ENCODE results near the gene CCIN.
A peak's percentile ranks its signal among the peaks of the same experiment; 100 is the strongest.

CCIN gene

GRCh38 chr9:36154331-36154952 is 14.7 kb upstream of the CCIN start:
- Histone ChIP-seq H3K4me2 (ENCODE audit: low read length, poor library complexity, severe bottlenecking) (no peak overlapping the region), H3K4ac (ENCODE audit: low read depth in 1 of 2, low read length in 2 of 2) (peak overlapping the region; percentile 1 to 67), H3K9ac (ENCODE audit: low read length) (peak overlapping the region; percentile 86), H2BK12ac (ENCODE audit: low read length in 2 of 2) (no peak overlapping the region), H3K14ac (ENCODE audit: low read length in 2 of 2) (no peak overlapping the region), H2BK120ac (ENCODE audit: low read depth, low read length) (peak overlapping the region; percentile 42), H3K36me3 (ENCODE audit: control insufficient read depth in 1 of 2, insufficient read depth in 2 of 2, low read depth in 1 of 2, low read length in 2 of 2) (peaks cover 10 to 23% of the 10 kb centered on the region in 2 experiments), H3K79me1 (replicated peaks; ENCODE audit: low read length, poor library complexity, severe bottlenecking) (peaks cover 2% of the 10 kb centered on the region), H2AFZ (ENCODE audit: low read depth, low read length) (peak overlapping the region; percentile 7), H3K27ac (ENCODE audit: low read length, poor library complexity, severe bottlenecking) (peak overlapping the region; percentile 44), H3K23ac (ENCODE audit: low read length in 2 of 2) (no peak overlapping the region), H3K27me3 (ENCODE audit: control insufficient read depth in 1 of 2, insufficient read depth in 1 of 2, low read length in 2 of 2) (no peaks in the 10 kb centered on the region), H3K4me3 (ENCODE audit: insufficient read depth in 1 of 2, low read depth in 1 of 2, low read length in 2 of 2) (peak overlapping the region in 1 of 2 experiments; percentile 4), H3K4me1 (ENCODE audit: control insufficient read depth, insufficient read depth, low read depth, low read length) (peaks cover 24% of the 10 kb centered on the region), H2BK5ac (ENCODE audit: low read depth, low read length, poor library complexity, severe bottlenecking) (no peak overlapping the region), H4K91ac (ENCODE audit: low read length) (peak overlapping the region; percentile 18), H4K8ac (ENCODE audit: low read length) (peak overlapping the region; percentile 35), H2BK15ac (ENCODE audit: low read depth, poor library complexity, severe bottlenecking) (peak overlapping the region; percentile 12), H2AK5ac (ENCODE audit: low read length, severe bottlenecking) (no peak overlapping the region), H3K18ac (ENCODE audit: low read depth in 1 of 2, low read length in 2 of 2) (peak overlapping the region in 1 of 2 experiments; percentile 26), H3K9me3 (ENCODE audit: control insufficient read depth, low read length) (peaks cover 3% of the 10 kb centered on the region)
- DNase-seq: peak; percentile 96
- 8% methylated on average over 9 of the region's 11 CpGs for WGBS

GRCh38 chr9:36156116-36156515 is 13.1 kb upstream of the CCIN start:
- no peaks in the 10 kb centered on the region for H3K27me3 ChIP-seq (ENCODE audit: control insufficient read depth in 1 of 2, insufficient read depth in 1 of 2, low read length in 2 of 2)
- H3K18ac ChIP-seq (ENCODE audit: low read depth in 1 of 2, low read length in 2 of 2): no peak overlapping the region
- no peak overlapping the region for H3K4me3 ChIP-seq (ENCODE audit: insufficient read depth in 1 of 2, low read depth in 1 of 2, low read length in 2 of 2)
- peaks cover 15% of the 10 kb centered on the region for H3K4me1 ChIP-seq (ENCODE audit: control insufficient read depth, insufficient read depth, low read depth, low read length)
- H3K79me1 ChIP-seq (replicated peaks; ENCODE audit: low read length, poor library complexity, severe bottlenecking): peaks cover 2% of the 10 kb centered on the region
- H2BK15ac ChIP-seq (ENCODE audit: low read depth, poor library complexity, severe bottlenecking): no peak overlapping the region
- H3K23ac ChIP-seq (ENCODE audit: low read length in 2 of 2): no peak overlapping the region
- no peak overlapping the region for H3K14ac ChIP-seq (ENCODE audit: low read length in 2 of 2)
- H2BK5ac ChIP-seq (ENCODE audit: low read depth, low read length, poor library complexity, severe bottlenecking): no peak overlapping the region
- no peak overlapping the region for H2BK120ac ChIP-seq (ENCODE audit: low read depth, low read length)
- no peak overlapping the region for H3K4me2 ChIP-seq (ENCODE audit: low read length, poor library complexity, severe bottlenecking)
- no peak overlapping the region for H4K8ac ChIP-seq (ENCODE audit: low read length)
- peaks cover 3% of the 10 kb centered on the region for H3K9me3 ChIP-seq (ENCODE audit: control insufficient read depth, low read length)
- no peak overlapping the region for H2AK5ac ChIP-seq (ENCODE audit: low read length, severe bottlenecking)
- 97% methylated on average over 3 of the region's 6 CpGs for WGBS
- H3K4ac ChIP-seq (ENCODE audit: low read depth in 1 of 2, low read length in 2 of 2): no peak overlapping the region
- no peak overlapping the region for H4K91ac ChIP-seq (ENCODE audit: low read length)
- H3K27ac ChIP-seq (ENCODE audit: low read length, poor library complexity, severe bottlenecking): no peak overlapping the region
- H2BK12ac ChIP-seq (ENCODE audit: low read length in 2 of 2): no peak overlapping the region
- no peak for DNase-seq
- H2AFZ ChIP-seq (ENCODE audit: low read depth, low read length): no peak overlapping the region
- peaks cover 10 to 13% of the 10 kb centered on the region in 2 experiments for H3K36me3 ChIP-seq (ENCODE audit: control insufficient read depth in 1 of 2, insufficient read depth in 2 of 2, low read depth in 1 of 2, low read length in 2 of 2)
- H3K9ac ChIP-seq (ENCODE audit: low read length): no peak overlapping the region

GRCh38 chr9:36158122-36158521 is 11.1 kb upstream of the CCIN start:
- Histone ChIP-seq H3K14ac (ENCODE audit: low read length in 2 of 2) (no peak overlapping the region), H4K91ac (ENCODE audit: low read length) (no peak overlapping the region), H2BK12ac (ENCODE audit: low read length in 2 of 2) (no peak overlapping the region), H3K9me3 (ENCODE audit: control insufficient read depth, low read length) (peaks cover 3% of the 10 kb centered on the region), H3K9ac (ENCODE audit: low read length) (peak overlapping the region; percentile 65), H3K18ac (ENCODE audit: low read depth in 1 of 2, low read length in 2 of 2) (no peak overlapping the region), H4K8ac (ENCODE audit: low read length) (no peak overlapping the region), H2BK15ac (ENCODE audit: low read depth, poor library complexity, severe bottlenecking) (no peak overlapping the region), H3K27me3 (ENCODE audit: control insufficient read depth in 1 of 2, insufficient read depth in 1 of 2, low read length in 2 of 2) (no peaks in the 10 kb centered on the region), H3K4me3 (ENCODE audit: insufficient read depth in 1 of 2, low read depth in 1 of 2, low read length in 2 of 2) (no peak overlapping the region), H2AK5ac (ENCODE audit: low read length, severe bottlenecking) (no peak overlapping the region), H3K4me1 (ENCODE audit: control insufficient read depth, insufficient read depth, low read depth, low read length) (peaks cover 17% of the 10 kb centered on the region), H3K4me2 (ENCODE audit: low read length, poor library complexity, severe bottlenecking) (no peak overlapping the region), H3K36me3 (ENCODE audit: control insufficient read depth in 1 of 2, insufficient read depth in 2 of 2, low read depth in 1 of 2, low read length in 2 of 2) (peaks cover 3 to 10% of the 10 kb centered on the region in 2 experiments), H3K79me1 (replicated peaks; ENCODE audit: low read length, poor library complexity, severe bottlenecking) (no peaks in the 10 kb centered on the region), H2BK120ac (ENCODE audit: low read depth, low read length) (no peak overlapping the region), H3K4ac (ENCODE audit: low read depth in 1 of 2, low read length in 2 of 2) (no peak overlapping the region), H2BK5ac (ENCODE audit: low read depth, low read length, poor library complexity, severe bottlenecking) (no peak overlapping the region), H2AFZ (ENCODE audit: low read depth, low read length) (no peak overlapping the region), H3K23ac (ENCODE audit: low read length in 2 of 2) (no peak overlapping the region), H3K27ac (ENCODE audit: low read length, poor library complexity, severe bottlenecking) (no peak overlapping the region)
- no peak for DNase-seq
- WGBS: 100% methylated on average over 2 of the region's 2 CpGs

DNA sequence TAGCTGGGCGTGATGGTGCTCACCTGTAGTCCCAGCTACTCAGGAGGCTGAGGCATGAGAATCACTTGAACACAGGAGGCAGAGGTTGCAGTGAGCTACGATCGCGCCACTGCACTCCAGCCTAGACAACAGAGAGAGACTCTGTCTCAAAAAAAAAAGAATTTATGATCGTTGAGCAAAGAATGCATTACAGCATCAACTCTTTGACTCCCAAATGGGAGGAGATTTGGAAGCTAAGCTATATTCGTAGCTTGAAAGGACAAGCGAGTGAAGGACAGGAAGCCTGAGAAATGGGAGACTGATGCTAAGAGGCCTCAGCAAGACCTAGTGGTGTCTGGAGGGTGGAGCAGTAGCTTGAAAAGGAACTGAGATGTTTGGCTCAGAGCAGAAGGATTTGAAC is 10.3 kb upstream of the CCIN start:
- Histone ChIP-seq H3K4me2 (ENCODE audit: low read length, poor library complexity, severe bottlenecking) (no peak overlapping the region), H2BK12ac (ENCODE audit: low read length in 2 of 2) (no peak overlapping the region), H3K27me3 (ENCODE audit: control insufficient read depth in 1 of 2, insufficient read depth in 1 of 2, low read length in 2 of 2) (no peaks in the 10 kb centered on the region), H2AFZ (ENCODE audit: low read depth, low read length) (no peak overlapping the region), H3K4me1 (ENCODE audit: control insufficient read depth, insufficient read depth, low read depth, low read length) (peaks cover 22% of the 10 kb centered on the region), H3K9ac (ENCODE audit: low read length) (peak overlapping the region; percentile 65), H3K18ac (ENCODE audit: low read depth in 1 of 2, low read length in 2 of 2) (no peak overlapping the region), H3K36me3 (ENCODE audit: control insufficient read depth in 1 of 2, insufficient read depth in 2 of 2, low read depth in 1 of 2, low read length in 2 of 2) (peaks cover 3 to 10% of the 10 kb centered on the region in 2 experiments), H3K79me1 (replicated peaks; ENCODE audit: low read length, poor library complexity, severe bottlenecking) (no peaks in the 10 kb centered on the region), H4K8ac (ENCODE audit: low read length) (peak overlapping the region; percentile 12), H3K9me3 (ENCODE audit: control insufficient read depth, low read length) (peaks cover 3% of the 10 kb centered on the region), H3K14ac (ENCODE audit: low read length in 2 of 2) (no peak overlapping the region), H3K23ac (ENCODE audit: low read length in 2 of 2) (no peak overlapping the region), H3K27ac (ENCODE audit: low read length, poor library complexity, severe bottlenecking) (no peak overlapping the region), H4K91ac (ENCODE audit: low read length) (no peak overlapping the region), H2BK5ac (ENCODE audit: low read depth, low read length, poor library complexity, severe bottlenecking) (no peak overlapping the region), H2BK120ac (ENCODE audit: low read depth, low read length) (no peak overlapping the region), H2BK15ac (ENCODE audit: low read depth, poor library complexity, severe bottlenecking) (no peak overlapping the region), H3K4ac (ENCODE audit: low read depth in 1 of 2, low read length in 2 of 2) (no peak overlapping the region), H2AK5ac (ENCODE audit: low read length, severe bottlenecking) (no peak overlapping the region), H3K4me3 (ENCODE audit: insufficient read depth in 1 of 2, low read depth in 1 of 2, low read length in 2 of 2) (no peak overlapping the region)
- DNase-seq: no peak
- 71% methylated on average over 6 of the region's 7 CpGs for WGBS
